NCI-H2227 (cell line): ENCODE results near the gene FAM43B.
A peak's percentile ranks its signal among the peaks of the same experiment; 100 is the strongest.

Experiments
- DNase-seq: peaks from one replicate; lab custom pipeline; 2025; ENCODE audit not compliant: unreplicated experiment; lab: John Stamatoyannopoulos, UW

The FAM43B gene

GRCh38 chr1:20551161-20551560, 1.2 kb upstream of the FAM43B start:
- DNase-seq: no peak

- DNase-seq: peak; percentile 55
Measured at GRCh38 chr1:20552728-20553445, 514 bp downstream of the FAM43B start.

- DNase-seq: no peak
Measured at GRCh38 chr1:20555025-20555757, 2.8 kb downstream of the FAM43B start.

- DNase-seq: no peak
Measured at GRCh38 chr1:20555758-20556120, 3.4 kb downstream of the FAM43B start.

GRCh38 chr1:20558191-20558590, 5.8 kb downstream of the FAM43B start:
- DNase-seq: no peak

- no peak for DNase-seq
Measured at GRCh38 chr1:20560966-20561365, 8.6 kb downstream of the FAM43B start.

- no peak for DNase-seq
Measured at GRCh38 chr1:20565234-20565633, 12.9 kb downstream of the FAM43B start.

- no peak for DNase-seq
Measured at GRCh38 chr1:20569523-20570098, 17.2 kb downstream of the FAM43B start.

GRCh38 chr1:20571427-20571826, 19.1 kb downstream of the FAM43B start:
- DNase-seq: no peak

GRCh38 chr1:20573987-20574386, 21.6 kb downstream of the FAM43B start:
- DNase-seq: no peak

- peak; percentile 12 for DNase-seq
Measured at GRCh38 chr1:20574686-20575540, 22.5 kb downstream of the FAM43B start.

- DNase-seq: no peak
Measured at GRCh38 chr1:20575541-20576336, 23.4 kb downstream of the FAM43B start.

- DNase-seq: no peak
Measured at GRCh38 chr1:20578062-20578461, 25.7 kb downstream of the FAM43B start.

GRCh38 chr1:20578721-20579395, 26.5 kb downstream of the FAM43B start:
- no peak for DNase-seq

- no peak for DNase-seq
Measured at GRCh38 chr1:20584890-20585289, 32.5 kb downstream of the FAM43B start.

GRCh38 chr1:20586953-20587660, 34.7 kb downstream of the FAM43B start:
- no peak for DNase-seq

- no peak for DNase-seq
Measured at GRCh38 chr1:20587661-20588053, 35.3 kb downstream of the FAM43B start.

GRCh38 chr1:20588634-20589225, 36.4 kb downstream of the FAM43B start, which contains the start of gene CDA:
Gene CDA (plus strand): TSS chr1:20589097. CDS start chr1:20589130, 33 bp downstream.
- no peak for DNase-seq
